MCF 10A (cell line): Measurements from ENCODE around the gene AGO3. TPM values are rescaled to one million over a fixed set of nuclear protein-coding genes. Genes with fewer than 3 reads are reported as not detected.

Source experiments
- BruUV-seq: library from RNA; stranded (reverse); fragments of 400-500 nt; replicated peaks from 2 replicates; lab custom pipeline; 2021; lab: Mats Ljungman, UMichigan
- CTCF ChIA-PET: fragments of 300-600 bp; sonication (Branson Sonifier 250); formaldehyde crosslinking; extraction: SDS; loops from one replicate; lab custom pipeline; 2021; ENCODE audit warnings: antibody characterized with exemption, inconsistent platforms; lab: Yijun Ruan, JAX
- POLR2A ChIA-PET: fragments of 300-600, 350-650 bp; sonication (Branson Sonifier 250); formaldehyde crosslinking; extraction: SDS; loops from one replicate; lab custom pipeline; 2020; ENCODE audit warnings: antibody characterized with exemption, inconsistent platforms; lab: Yijun Ruan, JAX
- DNase-seq: peaks from one replicate; pipeline ENCODE4 v3.0.0-alpha.2; 2018; ENCODE audit not compliant: unreplicated experiment
- H3K27ac Mint-ChIP-seq: one replicate; pipeline ENCODE4 v1.8.0; 2022; ENCODE audit warnings: mild to moderate bottlenecking, low read depth, mixed read lengths; ENCODE audit not compliant: unreplicated experiment
- H3K27me3 Mint-ChIP-seq: one replicate; pipeline ENCODE4 v1.8.0; 2022; ENCODE audit warnings: mixed read lengths; ENCODE audit not compliant: insufficient read depth, unreplicated experiment
- H3K36me3 Mint-ChIP-seq: one replicate; pipeline ENCODE4 v1.8.0; 2022; ENCODE audit warnings: mild to moderate bottlenecking, moderate library complexity, mixed read lengths; ENCODE audit not compliant: insufficient read depth, unreplicated experiment
- H3K4me1 Mint-ChIP-seq: one replicate; pipeline ENCODE4 v1.8.0; 2022; ENCODE audit warnings: mixed read lengths; ENCODE audit not compliant: insufficient read depth, unreplicated experiment
- H3K4me3 Mint-ChIP-seq: one replicate; pipeline ENCODE4 v1.8.0; 2022; ENCODE audit warnings: mild to moderate bottlenecking, moderate library complexity, mixed read lengths; ENCODE audit not compliant: unreplicated experiment
- H3K9me3 Mint-ChIP-seq: one replicate; pipeline ENCODE4 v1.8.0; 2022; ENCODE audit warnings: mixed read lengths; ENCODE audit not compliant: unreplicated experiment
- CTCF ChIP-seq: fragments of 200-600 bp; IDR thresholded peaks from one replicate; pipeline ENCODE4 v1.8.0; 2022; ENCODE audit warnings: antibody characterized with exemption, mild to moderate bottlenecking; ENCODE audit not compliant: unreplicated experiment
- intact Hi-C: fragments of 100-400 bp; cut with micrococcal nuclease; formaldehyde crosslinking; loops from 2 replicates; pipeline ENCODE4 v1.14.1; 2022
- total RNA-seq: library from RNA; stranded (reverse); gene quantifications from 2 replicates; pipeline ENCODE4 v1.2.3, GENCODE V29; 2022

The AGO3 gene
- total RNA-seq, 1 experiment from 2014 or later, result 31.6 TPM

GRCh38 chr1:36112823-36113222 is 181.9 kb downstream of the AGO3 start:
- ChIA-PET CTCF (interaction anchor here (0.6 to 1.4 kb wide), 3 partner anchors 21 to 22 kb away, joined by 3 to 4 read pairs (median 4); no protein-coding TSS in a partner anchor), POLR2A (no interaction called here)
- TF ChIP-seq CTCF, result no peak
- no peaks in the 10 kb centered on the region for H3K27me3 Mint-ChIP-seq
- H3K9me3 Mint-ChIP-seq, result no peaks in the 10 kb centered on the region
- no peak for DNase-seq
- no peak overlapping the region for H3K27ac Mint-ChIP-seq
- intact Hi-C loops, result no loop called here
- no peaks in the 10 kb centered on the region for H3K36me3 Mint-ChIP-seq
- no TSS peak for BruUV-seq
- H3K4me3 Mint-ChIP-seq, result no peak overlapping the region
- peaks cover 6% of the 10 kb centered on the region for H3K4me1 Mint-ChIP-seq

GRCh38 chr1:36114371-36114770 is 183.5 kb downstream of the AGO3 start:
- TF ChIP-seq CTCF, result no peak
- CTCF ChIA-PET, result interaction anchor here (0.7 to 2.0 kb wide), 4 partner anchors 12 to 331 kb away, joined by 3 to 5 read pairs (median 3); no protein-coding TSS in a partner anchor
- POLR2A ChIA-PET, result no interaction called here
- DNase-seq, result no peak
- Mint-ChIP-seq H3K27ac (no peak overlapping the region), H3K27me3 (no peaks in the 10 kb centered on the region), H3K4me3 (no peak overlapping the region), H3K36me3 (no peaks in the 10 kb centered on the region), H3K9me3 (no peaks in the 10 kb centered on the region), H3K4me1 (peaks cover under 1% of the 10 kb centered on the region)
- intact Hi-C loops, result no loop called here
- no TSS peak for BruUV-seq

DNA sequence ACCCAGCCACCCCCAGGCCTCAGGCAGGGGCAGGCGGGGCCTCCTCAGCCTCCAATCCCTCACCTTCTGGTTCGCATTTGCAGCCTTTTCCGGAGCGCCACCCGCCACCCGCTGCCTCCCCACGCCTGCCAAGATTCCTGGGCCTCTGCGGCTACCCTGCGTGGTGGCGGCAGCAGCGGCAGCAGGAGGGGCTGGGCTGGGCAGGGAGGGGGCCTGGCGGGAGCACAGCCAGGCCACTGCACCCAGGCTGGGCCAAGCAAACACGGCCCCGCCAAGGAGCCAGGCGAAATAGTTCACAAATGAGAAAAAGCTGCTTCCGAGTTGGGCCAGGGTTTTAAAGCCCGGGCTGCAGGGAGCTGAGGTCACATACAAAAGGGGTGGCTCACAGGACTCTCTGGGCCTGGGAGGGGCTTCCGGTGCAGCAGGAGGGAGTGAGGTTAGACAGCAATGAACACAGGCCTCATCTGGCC is 184.3 kb downstream of the AGO3 start:
- CTCF ChIA-PET, result interaction anchor here (0.7 to 2.0 kb wide), 3 partner anchors 15 to 72 kb away, joined by 3 to 5 read pairs (median 3); no protein-coding TSS in a partner anchor
- BruUV-seq, result no TSS peak
- Mint-ChIP-seq H3K4me3 (no peak overlapping the region), H3K36me3 (no peaks in the 10 kb centered on the region), H3K27me3 (no peaks in the 10 kb centered on the region), H3K27ac (no peak overlapping the region), H3K4me1 (no peaks in the 10 kb centered on the region), H3K9me3 (no peaks in the 10 kb centered on the region)
- intact Hi-C loops, result no loop called here
- TF ChIP-seq CTCF, result no peak
- DNase-seq, result no peak
- POLR2A ChIA-PET, result no interaction called here

- CTCF ChIA-PET, result interaction anchor here (0.6 to 2.0 kb wide), 4 partner anchors 9 to 136 kb away, joined by 3 to 5 read pairs (median 4); no protein-coding TSS in a partner anchor
- POLR2A ChIA-PET, result no interaction called here
- Mint-ChIP-seq H3K36me3 (no peaks in the 10 kb centered on the region), H3K4me3 (no peak overlapping the region), H3K9me3 (no peaks in the 10 kb centered on the region), H3K27ac (no peak overlapping the region), H3K4me1 (no peaks in the 10 kb centered on the region), H3K27me3 (no peaks in the 10 kb centered on the region)
- BruUV-seq, result no TSS peak
- no peak for TF ChIP-seq CTCF
- intact Hi-C loops, result no loop called here
- no peak for DNase-seq
Observed at GRCh38 chr1:36115931-36116330, 185.0 kb downstream of the AGO3 start.
